Tibial nerve (tissue), 4 donors: Measurements from ENCODE around the gene PHACTR1.

Source experiments
- CTCF ChIP-seq, 5 experiments: fragments of 200-600 bp in 3 of 5; fragments of 450-650 bp in 2 of 5; sonication (generic) in 3 of 5; IDR thresholded peaks; one replicate each; pipeline ENCODE4 v1.5.1; 2016 to 2019; ENCODE audit warnings: antibody characterized with exemption in 5 of 5, mild to moderate bottlenecking in 3 of 5, moderate library complexity in 2 of 5
- EP300 ChIP-seq, 2 donors: sonication (generic); formaldehyde crosslinking; IDR thresholded peaks; one replicate each; pipeline ENCODE4 v1.6.1; 2017; ENCODE audit warnings: antibody characterized with exemption in 2 of 2, mild to moderate bottlenecking in 1 of 2
- POLR2A ChIP-seq, 2 donors: fragments of 450-650 bp; IDR thresholded peaks; one replicate each; pipeline ENCODE4 v1.6.1; 2017; ENCODE audit warnings: antibody characterized with exemption in 2 of 2, mild to moderate bottlenecking in 2 of 2, moderate library complexity in 2 of 2

DNA sequence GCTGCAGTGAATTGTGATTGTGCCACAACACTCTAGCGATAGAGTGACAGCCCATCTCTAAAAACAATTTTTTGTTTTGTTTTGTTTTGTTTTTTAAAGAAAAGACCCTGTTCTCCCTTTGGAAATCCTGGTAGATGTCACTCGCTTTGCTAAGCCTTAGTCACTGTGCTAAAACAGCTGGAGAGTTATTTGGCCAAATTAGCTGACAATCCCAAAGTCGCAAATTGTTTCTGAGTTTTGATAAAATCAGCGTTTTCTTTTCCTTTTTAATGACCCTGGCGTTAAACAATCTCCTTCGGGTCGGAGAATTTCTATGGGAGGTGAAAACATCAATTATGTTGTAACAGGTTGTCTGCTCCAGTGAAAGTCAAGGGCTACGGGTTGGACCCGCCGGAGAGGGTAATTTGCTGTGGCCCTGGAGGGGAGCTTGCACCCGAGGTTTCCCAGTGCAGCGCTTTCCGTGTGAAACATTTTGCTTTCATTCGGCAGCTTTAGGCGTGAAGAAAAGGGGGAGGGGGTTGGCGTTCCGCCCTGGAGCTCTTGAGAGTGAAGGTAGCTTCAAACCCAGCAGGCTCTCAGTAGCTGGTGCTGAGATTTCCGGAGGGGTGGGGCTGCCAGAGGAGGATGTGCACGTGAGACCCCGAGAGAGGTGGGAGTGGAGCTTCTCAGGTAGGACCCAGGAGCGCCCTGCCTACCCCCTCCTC, 296.6 kb downstream of the PHACTR1 start:
- TF ChIP-seq EP300 (IDR thresholded peaks at IDR 0.05): no peak
- no peak for TF ChIP-seq CTCF (IDR thresholded peaks at IDR 0.05)
- no peak for TF ChIP-seq POLR2A (IDR thresholded peaks at IDR 0.05)
